ENCODE measurements around the gene SLC22A9.

GRCh38 chr11:63375434-63375833, 5.8 kb downstream of the SLC22A9 start:
- TF ChIP-seq CTCF (IDR thresholded peaks at IDR 0.05): no peak
- TF ChIP-seq POLR2A (IDR thresholded peaks at IDR 0.05): no peak
- TF ChIP-seq POLR2AphosphoS5 (IDR thresholded peaks at IDR 0.05): no peak
